GM19467 (cell line): Measurements from ENCODE around the gene LETM1.
A peak's percentile ranks its signal among the peaks of the same experiment; 100 is the strongest.

ENCODE experiments used
- ATAC-seq: cut with Tn5 transposase; IDR thresholded peaks from one replicate; pipeline ENCODE4 v1.9.1; 2021; ENCODE audit warnings: mild to moderate bottlenecking, moderate library complexity; ENCODE audit not compliant: unreplicated experiment

Gene LETM1

GRCh38 chr4:1856071-1856942, at the start of gene LETM1:
TSS of gene LETM1 (minus strand) at chr4:1856156. CDS start at chr4:1855950, 206 bp downstream.
- ATAC-seq, result peak; percentile 83

DNA sequence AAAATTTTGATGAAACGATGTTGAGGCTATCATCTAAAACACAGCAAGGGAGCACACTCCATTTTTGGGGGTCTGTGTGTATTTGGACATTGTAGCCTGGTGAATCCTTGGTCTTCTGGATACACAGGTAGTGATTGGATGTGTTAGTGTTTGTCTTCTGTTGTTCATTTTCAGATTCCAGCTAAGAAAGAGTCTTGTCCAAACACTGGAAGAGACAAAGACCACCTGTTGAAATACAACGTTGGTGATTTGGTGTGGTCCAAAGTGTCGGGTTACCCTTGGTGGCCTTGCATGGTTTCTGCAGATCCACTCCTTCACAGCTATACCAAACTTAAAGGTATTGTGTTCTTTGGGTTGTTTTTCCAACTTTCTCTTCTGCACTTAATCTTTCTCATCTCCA, 48.1 kb upstream of the LETM1 start:
- no peak for ATAC-seq

DNA sequence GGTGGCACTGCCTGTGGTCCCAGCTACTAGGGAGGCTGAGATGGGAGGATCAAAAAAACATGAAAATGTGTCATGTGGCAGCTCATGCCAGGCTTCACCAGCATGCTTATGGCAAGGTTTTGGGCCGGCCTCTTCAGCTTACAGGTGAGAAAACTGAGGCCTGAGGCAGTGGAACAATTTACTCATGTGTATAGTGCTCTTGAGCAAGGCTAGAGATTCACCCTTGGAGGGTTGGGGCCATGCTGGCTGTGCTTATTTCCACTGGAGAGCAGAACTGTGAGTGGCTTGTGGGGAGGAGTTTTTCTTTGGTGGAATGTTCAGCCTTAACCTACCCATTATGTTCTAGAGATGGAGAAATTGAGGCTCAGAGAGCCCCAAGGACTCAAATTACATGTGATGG, 47.1 kb upstream of the LETM1 start:
- no peak for ATAC-seq

DNA sequence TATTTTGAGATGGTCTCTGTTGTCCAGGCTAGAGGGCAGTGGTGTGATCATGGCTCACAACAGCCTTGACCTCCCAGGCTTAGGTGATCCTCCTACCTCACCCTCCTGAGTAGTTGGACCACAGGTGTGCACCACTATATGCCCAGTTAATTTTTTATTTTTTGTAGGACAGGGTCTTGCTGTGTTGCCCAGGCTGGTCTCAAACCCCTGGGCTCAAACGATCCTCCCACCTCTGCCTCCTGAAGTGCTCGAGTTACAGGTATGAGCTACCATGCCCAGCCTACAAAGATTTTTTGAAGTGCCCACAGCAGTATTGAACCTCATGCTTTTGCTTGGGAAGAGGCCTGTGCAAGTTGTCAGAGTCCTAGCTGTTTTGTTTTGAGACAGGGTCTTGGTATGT, 46.3 kb upstream of the LETM1 start:
- ATAC-seq, result no peak

DNA sequence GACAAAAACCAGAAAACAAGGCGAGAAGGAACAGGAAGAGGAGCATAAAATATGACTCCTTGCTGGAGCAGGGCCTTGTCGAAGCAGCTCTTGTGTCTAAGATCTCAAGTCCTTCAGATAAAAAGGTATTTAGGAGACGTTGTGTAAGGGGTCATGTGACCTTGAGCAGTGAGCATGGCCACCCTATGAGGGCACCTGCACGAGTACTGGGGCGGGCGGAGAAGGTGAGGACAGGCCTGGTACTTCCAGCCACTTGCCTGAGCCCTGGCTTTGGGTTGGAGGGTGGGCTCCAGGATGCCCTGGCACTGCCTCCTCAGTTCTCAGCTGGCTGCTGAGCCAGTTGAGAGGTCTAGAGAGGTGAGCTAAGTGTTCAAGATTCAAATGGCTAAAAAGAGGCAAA, 45.2 kb upstream of the LETM1 start:
- ATAC-seq, result no peak

DNA sequence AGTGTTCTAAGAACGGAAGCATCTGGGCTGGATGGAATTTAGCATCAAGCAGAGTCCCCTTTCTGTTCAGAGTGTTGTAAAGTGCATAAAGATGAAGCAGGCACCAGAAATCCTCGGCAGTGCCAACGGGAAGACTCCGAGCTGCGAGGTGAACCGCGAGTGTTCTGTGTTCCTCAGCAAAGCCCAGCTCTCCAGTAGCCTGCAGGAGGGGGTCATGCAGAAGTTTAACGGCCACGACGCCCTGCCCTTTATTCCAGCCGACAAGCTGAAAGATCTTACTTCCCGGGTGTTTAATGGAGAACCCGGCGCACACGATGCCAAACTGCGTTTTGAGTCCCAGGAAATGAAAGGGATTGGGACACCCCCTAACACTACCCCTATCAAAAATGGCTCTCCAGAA, 44.7 kb upstream of the LETM1 start:
- ATAC-seq, result no peak

DNA sequence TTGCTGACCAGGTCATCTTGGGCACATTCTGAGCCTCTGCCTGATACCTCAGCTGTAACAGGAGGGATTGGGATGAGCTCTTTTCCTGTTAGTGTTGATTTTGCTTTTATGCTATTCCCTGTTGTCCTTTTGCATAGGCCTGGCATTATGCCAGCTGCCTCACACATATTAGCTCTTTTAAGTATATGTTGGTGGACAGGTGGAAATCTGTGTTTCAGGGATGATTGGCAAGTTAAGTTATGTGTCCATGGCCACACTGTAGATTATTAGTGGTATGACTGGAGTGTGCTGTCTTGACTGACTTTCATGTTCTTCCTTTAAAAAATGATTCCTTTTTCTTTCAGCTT, 44.1 kb upstream of the LETM1 start:
- no peak for ATAC-seq

- ATAC-seq, result peak; percentile 82
Observed at GRCh38 chr4:1899149-1900086, 43.5 kb upstream of the LETM1 start.

DNA sequence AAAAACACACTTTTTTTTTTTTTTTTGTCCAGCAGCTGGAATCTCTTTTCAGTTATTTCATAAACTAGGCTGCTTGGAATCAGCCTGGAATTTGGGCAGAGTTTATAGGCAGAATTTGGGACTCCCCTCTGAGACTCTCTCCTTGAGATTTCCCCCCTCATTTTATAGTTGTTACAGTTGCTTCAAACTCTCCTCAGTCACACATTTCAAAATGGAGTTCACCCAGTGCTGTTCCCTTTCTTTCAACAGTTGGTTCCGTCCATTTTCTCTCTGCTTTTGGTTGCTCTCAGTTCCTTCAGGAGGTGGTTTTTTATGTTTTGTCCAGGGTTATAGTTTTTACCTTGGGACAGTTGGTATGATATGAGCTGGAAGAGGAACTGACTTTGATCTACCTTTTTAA, 42.7 kb upstream of the LETM1 start:
- no peak for ATAC-seq

GRCh38 chr4:1898007-1898406, 42.1 kb upstream of the LETM1 start:
- no peak for ATAC-seq

DNA sequence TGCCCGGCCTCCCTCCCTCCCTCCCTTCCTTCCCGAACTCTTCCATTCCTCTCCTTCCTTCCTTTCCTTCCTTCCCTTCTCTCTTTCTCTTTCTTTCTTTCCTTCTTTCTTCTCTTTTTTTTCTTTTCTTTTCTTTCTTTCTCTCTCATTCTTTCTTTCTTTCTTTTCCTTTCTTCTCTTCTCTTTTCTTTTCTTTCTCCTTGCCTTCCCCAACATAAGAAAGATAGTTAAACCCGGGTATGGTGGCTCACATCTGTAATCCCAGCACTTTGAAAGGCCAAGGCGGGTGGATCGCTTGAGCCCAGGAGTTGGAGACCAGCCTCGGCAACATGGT, 40.7 kb upstream of the LETM1 start:
- ATAC-seq, result no peak

- no peak for ATAC-seq
Observed at GRCh38 chr4:1895971-1896657, 40.2 kb upstream of the LETM1 start.

- ATAC-seq, result no peak
Observed at GRCh38 chr4:1890979-1891570, 35.1 kb upstream of the LETM1 start.

DNA sequence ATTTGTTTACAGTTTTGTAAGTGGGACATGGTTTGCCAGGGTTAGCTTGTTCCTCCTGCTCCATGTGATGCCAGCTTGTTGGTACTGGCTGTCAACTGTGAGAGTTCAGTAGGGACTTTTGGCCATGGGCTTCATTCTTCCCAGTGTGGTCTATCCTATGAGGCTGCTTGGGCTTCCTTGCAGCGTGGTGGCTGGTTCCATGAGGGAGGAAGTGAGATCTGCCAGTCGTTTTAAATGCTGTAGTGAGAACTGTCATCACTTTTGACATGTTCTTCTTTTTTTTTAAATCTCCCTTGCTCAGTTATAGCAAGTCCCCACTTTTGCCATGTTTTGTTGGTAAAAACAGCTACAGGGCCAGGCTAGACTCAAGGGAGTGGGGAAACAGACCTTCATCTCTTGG, 31.1 kb upstream of the LETM1 start:
- ATAC-seq, result no peak

- ATAC-seq, result no peak
Observed at GRCh38 chr4:1885414-1885813, 29.5 kb upstream of the LETM1 start.

DNA sequence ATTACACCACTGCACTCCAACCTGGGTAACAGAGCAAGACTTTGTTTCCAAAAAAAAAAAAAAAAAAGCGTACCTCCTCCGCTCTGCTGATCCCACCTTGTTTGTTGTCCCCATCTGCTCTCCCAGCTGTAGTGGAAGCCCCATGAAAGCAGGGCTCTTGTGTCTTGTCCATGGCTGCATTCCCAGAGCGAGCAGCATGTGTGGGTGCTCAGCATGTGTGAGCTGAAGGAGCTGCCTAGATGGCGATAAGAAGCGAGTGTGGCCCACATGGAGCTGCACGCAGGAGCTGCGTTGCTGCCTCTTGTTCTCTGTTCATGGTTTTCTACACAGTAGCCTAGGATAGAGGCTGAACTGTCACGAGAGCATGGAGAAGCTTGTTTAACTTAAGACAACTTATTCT, 27.6 kb upstream of the LETM1 start:
- no peak for ATAC-seq

- no peak for ATAC-seq
Observed at GRCh38 chr4:1882850-1883271, 26.9 kb upstream of the LETM1 start.

- no peak for ATAC-seq
Observed at GRCh38 chr4:1880332-1880731, 24.4 kb upstream of the LETM1 start.

DNA sequence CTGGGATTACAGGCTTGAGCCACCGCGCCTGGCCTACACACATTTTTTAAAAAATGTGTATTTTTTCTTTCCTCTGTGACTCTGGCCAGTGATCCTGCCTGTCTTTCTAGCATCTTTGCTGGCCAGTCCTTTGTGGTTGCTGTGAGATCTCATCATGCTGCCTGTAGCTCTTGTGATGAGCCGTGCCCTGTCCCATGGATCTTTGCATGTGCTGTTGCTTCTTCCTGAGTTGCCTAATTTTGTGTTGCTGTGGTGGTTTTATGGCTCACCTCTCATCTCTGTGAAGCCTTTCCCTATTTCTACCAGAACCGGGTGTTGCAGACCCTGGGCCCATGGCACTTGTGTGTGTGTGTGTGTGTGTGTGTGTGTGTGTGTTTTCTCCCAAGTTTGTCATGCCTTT, 23.5 kb upstream of the LETM1 start:
- ATAC-seq, result no peak

DNA sequence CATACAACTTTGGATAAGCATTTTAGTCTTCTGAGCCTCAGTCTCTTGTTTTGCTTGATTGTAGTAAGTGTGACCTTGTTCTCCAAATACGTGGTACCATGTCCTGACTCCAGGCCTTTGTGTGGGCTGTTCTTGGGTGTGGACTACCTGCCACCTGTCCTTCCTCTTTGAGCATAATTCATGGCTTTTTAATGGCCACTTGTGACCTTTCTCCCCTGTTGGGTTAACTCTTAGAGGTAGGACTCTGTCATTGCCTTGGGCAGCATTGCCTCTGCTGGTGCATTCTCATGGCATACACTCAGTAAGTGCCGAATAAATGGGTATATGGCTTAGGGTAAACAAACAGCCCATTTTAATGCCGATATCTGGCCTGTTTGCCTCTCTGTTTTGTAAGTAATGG, 18.2 kb upstream of the LETM1 start:
- ATAC-seq, result no peak

GRCh38 chr4:1873776-1874175, 17.8 kb upstream of the LETM1 start:
- ATAC-seq, result no peak
